GM12801 (cell line): Measurements from ENCODE around the gene CD151.

ENCODE experiments used
- CTCF ChIP-seq: IDR thresholded peaks from one replicate; pipeline ENCODE4 v1.5.1; 2011; ENCODE audit warnings: control low read depth; ENCODE audit not compliant: insufficient read length; ENCODE audit errors: extremely low read depth

CD151 gene

GRCh38 chr11:863023-863909 is 30.5 kb downstream of the CD151 start:
- TF ChIP-seq CTCF, result no peak

DNA sequence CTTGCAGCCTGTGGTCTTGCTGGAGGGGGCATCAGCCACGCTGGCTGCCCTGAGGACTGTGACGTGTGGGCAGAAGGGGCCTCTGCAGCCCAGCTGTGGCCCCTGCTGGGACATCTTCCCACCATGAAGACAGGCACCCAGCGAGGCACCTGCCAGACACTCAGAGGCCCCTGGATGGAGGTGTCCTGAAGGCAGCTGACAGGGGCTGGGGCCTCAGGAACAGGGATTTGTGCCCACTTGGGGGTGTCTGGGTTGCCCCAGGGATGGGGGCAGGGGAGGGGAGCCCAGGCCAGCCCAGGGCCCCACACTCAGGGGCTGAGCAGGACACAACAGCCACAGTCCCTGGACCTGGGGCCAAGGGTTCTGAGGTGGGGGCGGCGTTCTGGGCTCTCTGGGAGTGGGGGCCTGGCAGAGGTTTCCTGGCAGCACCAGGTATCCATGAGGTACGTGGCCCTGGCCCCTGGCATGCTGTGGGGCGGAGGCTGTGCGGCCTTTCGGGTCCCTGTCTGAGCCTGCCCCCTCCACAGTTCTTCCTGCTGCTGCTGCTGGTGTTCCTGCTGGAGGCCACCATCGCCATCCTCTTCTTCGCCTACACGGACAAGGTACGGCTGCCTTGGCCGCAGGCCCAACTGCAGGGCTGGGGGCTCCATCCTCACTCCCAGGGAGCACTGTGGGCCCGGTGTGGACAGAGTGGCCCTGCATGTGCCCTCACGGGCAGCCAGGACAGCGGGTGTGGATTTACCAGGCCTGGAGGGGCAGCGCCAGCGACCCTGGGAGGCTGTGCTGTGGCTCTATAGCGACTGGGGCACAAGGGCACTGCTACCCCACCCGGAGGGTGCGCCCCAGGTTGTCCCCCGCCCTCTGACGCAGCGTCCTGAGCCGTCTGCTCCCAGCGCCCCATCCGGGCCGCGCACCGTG is 31.4 kb downstream of the CD151 start:
- TF ChIP-seq CTCF, result no peak

DNA sequence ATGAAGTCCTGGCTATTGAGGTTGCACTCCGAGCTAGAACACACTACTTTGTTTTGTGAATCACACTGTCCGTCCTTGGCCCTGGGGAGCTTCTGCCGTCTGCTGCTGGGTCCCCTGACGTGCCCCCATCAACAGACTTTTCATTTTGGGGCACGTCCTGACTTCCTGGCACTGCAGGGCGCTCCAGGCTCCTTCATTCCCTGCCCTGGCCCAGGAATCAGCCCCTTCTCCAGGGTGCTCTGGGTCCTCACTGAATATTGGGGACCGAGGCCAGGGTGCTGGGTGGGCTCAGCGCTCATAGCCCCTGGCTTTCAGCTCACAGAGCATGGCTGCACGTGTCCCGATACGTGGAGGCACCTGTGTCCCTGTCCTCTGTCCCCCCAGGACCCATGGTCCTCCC is 32.1 kb downstream of the CD151 start:
- no peak for TF ChIP-seq CTCF

- no peak for TF ChIP-seq CTCF
Observed at GRCh38 chr11:865462-866430, 33.0 kb downstream of the CD151 start.

DNA sequence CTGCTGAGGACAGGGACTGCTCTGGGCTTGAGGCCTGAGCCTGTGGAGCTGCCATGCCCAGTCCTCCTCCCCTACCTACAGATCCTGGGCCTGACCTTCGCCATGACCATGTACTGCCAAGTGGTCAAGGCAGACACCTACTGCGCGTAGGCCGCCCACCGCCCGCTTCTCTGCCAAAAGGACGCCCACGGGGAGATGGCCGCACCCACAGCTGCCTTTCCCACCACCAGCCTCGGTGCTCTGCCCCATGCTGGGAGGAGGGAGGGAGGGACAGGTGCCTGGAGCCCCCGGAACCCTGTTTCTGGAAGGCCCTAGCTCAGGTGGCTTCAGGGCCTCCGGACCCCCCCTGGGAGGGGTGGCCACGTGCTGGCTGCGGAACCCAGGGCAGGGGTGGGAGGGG is 33.7 kb downstream of the CD151 start:
- TF ChIP-seq CTCF, result no peak

GRCh38 chr11:867856-868358 is 35.2 kb downstream of the CD151 start:
- no peak for TF ChIP-seq CTCF
